ENCODE measurements around the gene HAUS2. TPM values are rescaled to one million over a fixed set of nuclear protein-coding genes. Genes with fewer than 3 reads are reported as not detected.

HAUS2 gene
- total RNA-seq: 27.8 and 42.8 TPM in 2 replicates

GRCh38 chr15:42548249-42549031 is at the start of gene HAUS2, which contains the start of gene LRRC57:
TSS of gene HAUS2 (plus strand) at chr15:42548838. CDS start at chr15:42548873, 35 bp downstream.
TSS of gene LRRC57 (minus strand) at chr15:42548793. CDS start at chr15:42548434, 359 bp downstream.

GRCh38 chr15:42575188-42576039 is 26.8 kb downstream of the HAUS2 start, which contains the start of gene STARD9:
TSS of gene STARD9 (plus strand) at chr15:42575606. CDS start at chr15:42575716, 110 bp downstream.

Other genes starting within 250 kb of the HAUS2 start
- gene CAPN3, start 189.3 kb upstream of the HAUS2 start, total RNA-seq: 0.33 and 0.96 TPM in 2 replicates
- gene ZNF106, start 57.7 kb upstream of the HAUS2 start, total RNA-seq: 58.6 and 65.7 TPM in 2 replicates
- 170 and 193 TPM in 2 replicates for gene SNAP23, start 53.2 kb upstream of the HAUS2 start, total RNA-seq
- gene LRRC57, start within 50 bp of the HAUS2 start, total RNA-seq: 21.9 and 25.8 TPM in 2 replicates
- gene STARD9, start 26.8 kb downstream of the HAUS2 start, total RNA-seq: 20.3 and 27.1 TPM in 2 replicates
- gene CDAN1, start 188.3 kb downstream of the HAUS2 start, total RNA-seq: 8.5 and 8.7 TPM in 2 replicates